ENCODE measurements around the gene DMXL1.

Gene DMXL1

GRCh38 chr5:119218830-119219782 lies 148.2 kb downstream of the DMXL1 start:
- ATAC-seq, result no peak
- TF ChIP-seq TCF4 (CRISPR knock-in tag; IDR thresholded peaks at IDR 0.05; ENCODE audit: borderline replicate concordance) (no peak), PATZ1 (CRISPR knock-in tag; IDR thresholded peaks at IDR 0.05; ENCODE audit: borderline replicate concordance) (no peak), ZC3H10 (CRISPR knock-in tag; IDR thresholded peaks at IDR 0.05) (no peak), ZNF8 (CRISPR knock-in tag; IDR thresholded peaks at IDR 0.05) (no peak), PPARA (CRISPR knock-in tag; IDR thresholded peaks at IDR 0.05; ENCODE audit: borderline replicate concordance) (no peak), ISL1 (CRISPR knock-in tag; IDR thresholded peaks at IDR 0.05) (no peak), ZFP3 (CRISPR knock-in tag; IDR thresholded peaks at IDR 0.05) (no peak), CSDC2 (CRISPR knock-in tag; IDR thresholded peaks at IDR 0.05) (no peak), RARB (CRISPR knock-in tag; IDR thresholded peaks at IDR 0.05) (no peak), ZNF565 (CRISPR knock-in tag; conservative IDR thresholded peaks at IDR 0.05; ENCODE audit: low read depth) (no peak), TSHZ2 (CRISPR knock-in tag; IDR thresholded peaks at IDR 0.05) (no peak), SNAI2 (CRISPR knock-in tag; IDR thresholded peaks at IDR 0.05) (no peak)

- no peak for TF ChIP-seq CSDC2 (CRISPR knock-in tag; IDR thresholded peaks at IDR 0.05)
- TF ChIP-seq GLIS3 (CRISPR knock-in tag; IDR thresholded peaks at IDR 0.05), result no peak
- 0 out of 2 replicates have a peak, but pooled peaks have one; percentile 16 for TF ChIP-seq ISL1 (CRISPR knock-in tag; IDR thresholded peaks at IDR 0.05)
- no peak for TF ChIP-seq ZNF565 (CRISPR knock-in tag; conservative IDR thresholded peaks at IDR 0.05; ENCODE audit: low read depth)
- TF ChIP-seq POU6F1 (CRISPR knock-in tag; IDR thresholded peaks at IDR 0.05; ENCODE audit: borderline replicate concordance, low read depth), result no peak
- no peak for TF ChIP-seq CREB5 (CRISPR knock-in tag; IDR thresholded peaks at IDR 0.05; ENCODE audit: low read depth)
- TF ChIP-seq OSR1 (CRISPR knock-in tag; IDR thresholded peaks at IDR 0.05), result no peak
- ATAC-seq, result no peak
These were observed 149.8 kb downstream of the DMXL1 start for GRCh38 chr5:119220576-119221197.

GRCh38 chr5:119221330-119221729 lies 150.4 kb downstream of the DMXL1 start:
- ATAC-seq, result no peak
- TF ChIP-seq CSRNP3 (CRISPR knock-in tag; IDR thresholded peaks at IDR 0.05), result no peak
- no peak for TF ChIP-seq SNAI2 (CRISPR knock-in tag; IDR thresholded peaks at IDR 0.05)
- TF ChIP-seq BACH2 (CRISPR knock-in tag; IDR thresholded peaks at IDR 0.05; ENCODE audit: borderline replicate concordance), result no peak
- TF ChIP-seq ISL1 (CRISPR knock-in tag; IDR thresholded peaks at IDR 0.05), result no peak
- no peak for TF ChIP-seq ZFP30 (CRISPR knock-in tag; IDR thresholded peaks at IDR 0.05)
- no peak for TF ChIP-seq TSHZ2 (CRISPR knock-in tag; IDR thresholded peaks at IDR 0.05)
- TF ChIP-seq RARB (CRISPR knock-in tag; IDR thresholded peaks at IDR 0.05), result no peak
- no peak for TF ChIP-seq TCF4 (CRISPR knock-in tag; IDR thresholded peaks at IDR 0.05; ENCODE audit: borderline replicate concordance)
- TF ChIP-seq ESRRG (CRISPR knock-in tag; IDR thresholded peaks at IDR 0.05), result no peak
- no peak for TF ChIP-seq ZNF8 (CRISPR knock-in tag; IDR thresholded peaks at IDR 0.05)
- TF ChIP-seq ZC3H10 (CRISPR knock-in tag; IDR thresholded peaks at IDR 0.05), result no peak
- no peak for TF ChIP-seq ZNF565 (CRISPR knock-in tag; conservative IDR thresholded peaks at IDR 0.05; ENCODE audit: low read depth)
- TF ChIP-seq CREB5 (CRISPR knock-in tag; IDR thresholded peaks at IDR 0.05; ENCODE audit: low read depth), result no peak
- no peak for TF ChIP-seq TOX (CRISPR knock-in tag; IDR thresholded peaks at IDR 0.05; ENCODE audit: borderline replicate concordance)
- no peak for TF ChIP-seq GLIS3 (CRISPR knock-in tag; IDR thresholded peaks at IDR 0.05)
- TF ChIP-seq PPARA (CRISPR knock-in tag; IDR thresholded peaks at IDR 0.05; ENCODE audit: borderline replicate concordance), result no peak
